ENCODE data around the gene ASAP3.

Gene ASAP3

DNA sequence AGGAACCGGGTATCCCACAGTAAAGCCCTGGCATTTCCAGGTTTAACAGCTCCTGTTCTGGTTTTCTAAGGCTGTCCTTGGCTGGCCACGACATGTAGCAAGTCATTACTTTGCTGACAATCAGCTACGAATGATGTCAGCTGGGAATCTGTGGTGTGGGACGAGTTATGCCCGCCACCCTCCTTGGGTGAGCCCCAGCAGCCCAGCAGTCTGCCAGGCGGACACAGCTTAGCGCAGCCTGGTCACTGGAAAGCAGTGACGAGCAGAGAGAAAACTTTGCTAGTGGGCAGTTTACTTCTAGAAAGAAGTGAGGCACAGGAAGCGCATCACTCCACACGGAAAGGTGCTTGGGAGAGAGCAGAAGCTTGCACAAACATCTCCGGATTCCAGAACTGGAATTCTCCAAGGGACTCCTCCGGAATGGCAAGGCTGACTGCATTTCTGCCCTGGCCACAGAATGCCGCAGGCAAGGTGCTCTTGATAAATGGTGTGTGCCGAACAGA is 98.8 kb downstream of the ASAP3 start:
- ATAC-seq (ENCODE audit: insufficient read depth, low read depth), result no peak
- TF ChIP-seq EZH2 (IDR thresholded peaks at IDR 0.05; ENCODE audit: borderline replicate concordance, low read depth, low read length, severe bottlenecking), result no peak
- TF ChIP-seq, protein P1, sequence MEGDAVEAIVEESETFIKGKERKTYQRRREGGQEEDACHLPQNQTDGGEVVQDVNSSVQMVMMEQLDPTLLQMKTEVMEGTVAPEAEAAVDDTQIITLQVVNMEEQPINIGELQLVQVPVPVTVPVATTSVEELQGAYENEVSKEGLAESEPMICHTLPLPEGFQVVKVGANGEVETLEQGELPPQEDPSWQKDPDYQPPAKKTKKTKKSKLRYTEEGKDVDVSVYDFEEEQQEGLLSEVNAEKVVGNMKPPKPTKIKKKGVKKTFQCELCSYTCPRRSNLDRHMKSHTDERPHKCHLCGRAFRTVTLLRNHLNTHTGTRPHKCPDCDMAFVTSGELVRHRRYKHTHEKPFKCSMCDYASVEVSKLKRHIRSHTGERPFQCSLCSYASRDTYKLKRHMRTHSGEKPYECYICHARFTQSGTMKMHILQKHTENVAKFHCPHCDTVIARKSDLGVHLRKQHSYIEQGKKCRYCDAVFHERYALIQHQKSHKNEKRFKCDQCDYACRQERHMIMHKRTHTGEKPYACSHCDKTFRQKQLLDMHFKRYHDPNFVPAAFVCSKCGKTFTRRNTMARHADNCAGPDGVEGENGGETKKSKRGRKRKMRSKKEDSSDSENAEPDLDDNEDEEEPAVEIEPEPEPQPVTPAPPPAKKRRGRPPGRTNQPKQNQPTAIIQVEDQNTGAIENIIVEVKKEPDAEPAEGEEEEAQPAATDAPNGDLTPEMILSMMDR (IDR thresholded peaks at IDR 0.05; ENCODE audit: borderline replicate concordance, extremely low read depth, low read length, poor library complexity, severe bottlenecking), result no peak
- Histone ChIP-seq H3K79me2 (ENCODE audit: insufficient read depth, low read length) (no peaks in the 10 kb centered on the region), H3K9me3 (ENCODE audit: insufficient read depth, low read length, severe bottlenecking) (no peaks in the 10 kb centered on the region), H3K4me3 (ENCODE audit: low read depth in 1 of 2, low read length in 2 of 2) (no peak overlapping the region), H3K4me2 (ENCODE audit: insufficient read depth, low read length) (no peak overlapping the region), H4K20me1 (ENCODE audit: insufficient read depth, low read length) (no peaks in the 10 kb centered on the region), H3K27ac (ENCODE audit: low read length) (no peak overlapping the region), H3K27me3 (ENCODE audit: insufficient read depth, low read length, poor library complexity) (peaks cover 7% of the 10 kb centered on the region), H3K4me1 (ENCODE audit: insufficient read depth, low read length) (0 out of 2 replicates have a peak, but pooled peaks cover 4% of the 10 kb centered on the region), H2AFZ (ENCODE audit: low read depth, low read length) (no peak overlapping the region), H3K9ac (ENCODE audit: low read depth, low read length) (no peak overlapping the region), H3K36me3 (ENCODE audit: insufficient read depth, low read length) (no peaks in the 10 kb centered on the region)
- no peak for DNase-seq

DNA sequence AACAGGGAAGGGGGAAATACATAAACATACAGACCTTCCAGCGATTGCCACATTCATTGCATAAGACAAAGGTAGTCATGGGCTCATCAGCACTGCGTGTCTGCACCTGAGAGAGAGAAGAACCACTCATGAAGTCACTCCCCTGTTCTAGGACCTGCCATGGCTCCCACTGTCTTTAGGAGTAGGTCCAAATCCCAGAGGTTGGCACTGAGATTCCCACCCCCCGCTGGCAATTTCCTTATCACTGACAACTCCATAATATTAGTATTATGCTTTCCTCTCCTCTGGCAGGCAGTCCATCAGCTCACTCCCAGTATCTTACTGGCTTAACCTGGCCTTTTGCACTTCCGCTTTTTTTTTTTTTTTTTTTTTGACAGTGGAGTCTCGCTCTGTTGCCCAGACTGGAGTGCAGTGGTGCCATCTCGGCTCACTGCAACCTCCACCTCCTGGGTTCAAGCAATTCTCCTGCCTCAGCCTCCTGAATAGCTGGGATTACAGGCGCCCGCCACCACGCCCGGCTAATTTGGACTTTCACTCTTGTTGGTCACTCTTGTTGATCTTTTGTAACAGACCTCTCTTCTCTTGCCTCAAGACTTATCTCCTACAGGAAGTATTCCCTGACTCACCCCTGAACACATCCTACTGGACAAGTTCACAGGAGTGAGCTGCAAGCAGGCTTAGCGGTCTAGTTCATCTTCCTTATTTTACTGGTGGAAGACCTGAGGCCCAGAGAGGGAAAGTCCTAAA is 99.5 kb downstream of the ASAP3 start:
- TF ChIP-seq, protein P1 (IDR thresholded peaks at IDR 0.05; ENCODE audit: borderline replicate concordance, extremely low read depth, low read length, poor library complexity, severe bottlenecking), result no peak
- TF ChIP-seq EZH2 (IDR thresholded peaks at IDR 0.05; ENCODE audit: borderline replicate concordance, low read depth, low read length, severe bottlenecking), result no peak
- no peak overlapping the region for H2AFZ ChIP-seq (ENCODE audit: low read depth, low read length)
- H3K4me1 ChIP-seq (ENCODE audit: insufficient read depth, low read length), result 0 out of 2 replicates have a peak, but pooled peaks cover 4% of the 10 kb centered on the region
- H3K79me2 ChIP-seq (ENCODE audit: insufficient read depth, low read length), result no peaks in the 10 kb centered on the region
- no peak overlapping the region for H3K4me2 ChIP-seq (ENCODE audit: insufficient read depth, low read length)
- H3K9ac ChIP-seq (ENCODE audit: low read depth, low read length), result no peak overlapping the region
- no peaks in the 10 kb centered on the region for H3K9me3 ChIP-seq (ENCODE audit: insufficient read depth, low read length, severe bottlenecking)
- no peak for DNase-seq
- H3K27ac ChIP-seq (ENCODE audit: low read length), result no peak overlapping the region
- no peak for ATAC-seq (ENCODE audit: insufficient read depth, low read depth)
- H3K4me3 ChIP-seq (ENCODE audit: low read depth in 1 of 2, low read length in 2 of 2), result no peak overlapping the region
- H3K27me3 ChIP-seq (ENCODE audit: insufficient read depth, low read length, poor library complexity), result peaks cover 7% of the 10 kb centered on the region
- H4K20me1 ChIP-seq (ENCODE audit: insufficient read depth, low read length), result no peaks in the 10 kb centered on the region
- no peaks in the 10 kb centered on the region for H3K36me3 ChIP-seq (ENCODE audit: insufficient read depth, low read length)

GRCh38 chr1:23383577-23384311 is 100.2 kb downstream of the ASAP3 start:
- Histone ChIP-seq H3K27me3 (ENCODE audit: insufficient read depth, low read length, poor library complexity) (peaks cover 7% of the 10 kb centered on the region), H3K4me1 (ENCODE audit: insufficient read depth, low read length) (0 out of 2 replicates have a peak, but pooled peaks cover 4% of the 10 kb centered on the region), H3K27ac (ENCODE audit: low read length) (no peak overlapping the region), H3K4me3 (ENCODE audit: low read depth in 1 of 2, low read length in 2 of 2) (no peak overlapping the region), H4K20me1 (ENCODE audit: insufficient read depth, low read length) (no peaks in the 10 kb centered on the region), H2AFZ (ENCODE audit: low read depth, low read length) (no peak overlapping the region), H3K9ac (ENCODE audit: low read depth, low read length) (no peak overlapping the region), H3K9me3 (ENCODE audit: insufficient read depth, low read length, severe bottlenecking) (no peaks in the 10 kb centered on the region), H3K79me2 (ENCODE audit: insufficient read depth, low read length) (no peaks in the 10 kb centered on the region), H3K4me2 (ENCODE audit: insufficient read depth, low read length) (no peak overlapping the region), H3K36me3 (ENCODE audit: insufficient read depth, low read length) (no peaks in the 10 kb centered on the region)
- DNase-seq, result no peak
- TF ChIP-seq, protein P1 (IDR thresholded peaks at IDR 0.05; ENCODE audit: borderline replicate concordance, extremely low read depth, low read length, poor library complexity, severe bottlenecking), result no peak
- TF ChIP-seq EZH2 (IDR thresholded peaks at IDR 0.05; ENCODE audit: borderline replicate concordance, low read depth, low read length, severe bottlenecking), result no peak
- ATAC-seq (ENCODE audit: insufficient read depth, low read depth), result no peak
